PC-3 (cell line): Measurements from ENCODE around the gene PRR4. TPM values are rescaled to one million over a fixed set of nuclear protein-coding genes. Genes with fewer than 3 reads are reported as not detected.

Source experiments
- ATAC-seq: fragments of 200-7000 bp; cut with Tn5 transposase; 2 replicates; pipeline ENCODE4 v1.9.1; 2020; ENCODE audit warnings: mild to moderate bottlenecking, moderate library complexity
- BruUV-seq: library from RNA; stranded (reverse); fragments of 400-500 nt; replicated peaks from 2 replicates; lab custom pipeline; 2021; lab: Mats Ljungman, UMichigan
- CTCF ChIA-PET: fragments of 300-600 bp; sonication (Branson Sonifier 250); formaldehyde crosslinking; loops from one replicate; lab custom pipeline; 2022; ENCODE audit warnings: antibody characterized with exemption; lab: Charles Lee
- POLR2A ChIA-PET: fragments of 300-600 bp; sonication (Branson Sonifier 250); formaldehyde crosslinking; loops from one replicate; lab custom pipeline; 2022; ENCODE audit warnings: antibody characterized with exemption; ENCODE audit not compliant: unreplicated experiment; lab: Charles Lee
- DNase-seq: peaks from one replicate; pipeline ENCODE4 v3.0.0-alpha.2; 2015
- H2AFZ ChIP-seq: fragments of 300-600 bp; sonication (generic); 2 replicates; pipeline ENCODE4 v1.6.0; 2016; ENCODE audit warnings: antibody characterized with exemption, low read length
- H3F3A ChIP-seq: fragments of 300-600 bp; sonication (generic); one replicate; pipeline ENCODE4 v1.6.0; 2017; ENCODE audit warnings: antibody characterized with exemption, low read length, control low read depth, mild to moderate bottlenecking; ENCODE audit not compliant: unreplicated experiment
- H3K27ac ChIP-seq: fragments of 300-600 bp; sonication (generic); 2 replicates; pipeline ENCODE4 v1.5.1; 2016; ENCODE audit warnings: mild to moderate bottlenecking, low read length
- H3K27me3 ChIP-seq: fragments of 300-600 bp; sonication (generic); 2 replicates; pipeline ENCODE4 v1.6.1; 2016; ENCODE audit warnings: low read length, mixed read lengths
- H3K36me3 ChIP-seq: fragments of 300-600 bp; sonication (generic); 2 replicates; pipeline ENCODE4 v1.6.1; 2016; ENCODE audit warnings: low read depth, mixed run types, low read length, mixed read lengths
- H3K4me1 ChIP-seq: fragments of 300-600 bp; sonication (generic); 2 replicates; pipeline ENCODE4 v1.5.1; 2016; ENCODE audit warnings: low read length; ENCODE audit not compliant: insufficient read depth
- H3K4me2 ChIP-seq: fragments of 300-600 bp; sonication (generic); 2 replicates; pipeline ENCODE4 v1.6.0; 2016; ENCODE audit warnings: low read length
- H3K4me3 ChIP-seq: fragments of 300-600 bp; sonication (generic); 2 replicates; pipeline ENCODE4 v1.5.1; 2016; ENCODE audit warnings: mild to moderate bottlenecking, low read length, mixed read lengths
- H3K79me2 ChIP-seq: fragments of 300-600 bp; sonication (generic); 2 replicates; pipeline ENCODE4 v1.6.1; 2017; ENCODE audit warnings: low read length, mixed read lengths
- H3K9ac ChIP-seq: fragments of 300-600 bp; sonication (generic); 2 replicates; pipeline ENCODE4 v1.6.0; 2016; ENCODE audit warnings: mild to moderate bottlenecking, low read length
- H3K9me2 ChIP-seq: fragments of 300-600 bp; sonication (generic); replicated peaks from 2 replicates; pipeline ENCODE4 v1.6.1; 2016; ENCODE audit warnings: mixed run types, low read length, mixed read lengths
- H3K9me3 ChIP-seq: fragments of 300-600 bp; sonication (generic); 2 replicates; pipeline ENCODE4 v1.6.1; 2016; ENCODE audit warnings: low read length, mixed read lengths
- H4K20me1 ChIP-seq: fragments of 300-600 bp; sonication (generic); 2 replicates; pipeline ENCODE4 v1.6.1; 2016; ENCODE audit warnings: low read length, mixed read lengths
- CTCF ChIP-seq: fragments of 300-600 bp; sonication (generic); conservative IDR thresholded peaks from 2 replicates; pipeline ENCODE4 v1.5.1; 2017; ENCODE audit warnings: antibody characterized with exemption, low read depth, mild to moderate bottlenecking, low read length
- EZH2 ChIP-seq: fragments of 300-600 bp; sonication (generic); IDR thresholded peaks from one replicate; pipeline ENCODE4 v1.6.1; 2017; ENCODE audit warnings: antibody characterized with exemption, mild to moderate bottlenecking, low read length; ENCODE audit not compliant: unreplicated experiment
- EZH2phosphoT487 ChIP-seq: fragments of 300-600 bp; sonication (generic); IDR thresholded peaks from 2 replicates; pipeline ENCODE4 v1.6.1; 2018; ENCODE audit warnings: mild to moderate bottlenecking, antibody characterized with exemption, low read length, borderline replicate concordance
- intact Hi-C: fragments of 100-400 bp; cut with micrococcal nuclease; formaldehyde crosslinking; loops from 2 replicates; pipeline ENCODE4 v1.9.0; 2023
- total RNA-seq: library from RNA; depleted of rRNA; stranded (reverse); fragments of >200 nt; gene quantifications from 2 replicates; pipeline ENCODE4 v1.2.3, GENCODE V29; 2014

PRR4 gene
- total RNA-seq, 1 experiment from 2014 or later, result 3.5 TPM

GRCh38 chr12:10855807-10856206 is 6.5 kb upstream of the PRR4 start:
- Histone ChIP-seq H2AFZ (no peak overlapping the region), H3F3A (no peaks in the 10 kb centered on the region), H3K27ac (no peak overlapping the region), H3K9ac (no peak overlapping the region), H3K9me2 (no peaks in the 10 kb centered on the region), H3K27me3 (no peaks in the 10 kb centered on the region), H4K20me1 (no peaks in the 10 kb centered on the region), H3K79me2 (no peaks in the 10 kb centered on the region), H3K4me3 (no peak overlapping the region), H3K36me3 (no peaks in the 10 kb centered on the region; the same call in 1 of the 2 replicates), H3K4me1 (peaks cover 11% of the 10 kb centered on the region), H3K9me3 (peaks cover 4% of the 10 kb centered on the region; the same call in 1 of the 2 replicates), H3K4me2 (no peak overlapping the region)
- ChIA-PET CTCF (no interaction called here), POLR2A (no interaction called here)
- ATAC-seq (no peak), DNase-seq (no peak)
- intact Hi-C loops, result no loop called here
- TF ChIP-seq EZH2phosphoT487 (no peak), EZH2 (no peak), CTCF (no peak)
- no TSS peak for BruUV-seq

GRCh38 chr12:10853776-10854175 is 4.5 kb upstream of the PRR4 start:
- no peak overlapping the region for H3K4me3 ChIP-seq
- H3K27ac ChIP-seq, result no peak overlapping the region
- ChIA-PET POLR2A (no interaction called here), CTCF (no interaction called here)
- no peak overlapping the region for H3K9ac ChIP-seq
- H3K4me2 ChIP-seq, result no peak overlapping the region
- no peak for DNase-seq
- no peaks in the 10 kb centered on the region for H3K79me2 ChIP-seq
- no peaks in the 10 kb centered on the region for H3K27me3 ChIP-seq
- peaks cover 27% of the 10 kb centered on the region for H3K4me1 ChIP-seq
- no peak for ATAC-seq
- no peaks in the 10 kb centered on the region for H3F3A ChIP-seq
- intact Hi-C loops, result no loop called here
- peaks cover 4% of the 10 kb centered on the region; the same call in 1 of the 2 replicates for H3K9me3 ChIP-seq
- no peak for TF ChIP-seq CTCF
- TF ChIP-seq EZH2phosphoT487, result no peak
- TF ChIP-seq EZH2, result no peak
- BruUV-seq, result no TSS peak
- no peaks in the 10 kb centered on the region for H3K9me2 ChIP-seq
- no peaks in the 10 kb centered on the region; the same call in 1 of the 2 replicates for H3K36me3 ChIP-seq
- no peaks in the 10 kb centered on the region for H4K20me1 ChIP-seq
- no peak overlapping the region for H2AFZ ChIP-seq

GRCh38 chr12:10851243-10851858 is 2.1 kb upstream of the PRR4 start:
- Histone ChIP-seq H3K36me3 (no peaks in the 10 kb centered on the region; the same call in 1 of the 2 replicates), H3K4me1 (peaks cover 30% of the 10 kb centered on the region), H2AFZ (no peak overlapping the region), H3K4me3 (no peak overlapping the region), H3K27ac (peak overlapping the region; percentile 82; the same call in 1 of the 2 replicates), H3K79me2 (no peaks in the 10 kb centered on the region), H3K27me3 (no peaks in the 10 kb centered on the region), H3K9me2 (no peaks in the 10 kb centered on the region), H3K9me3 (no peaks in the 10 kb centered on the region), H4K20me1 (no peaks in the 10 kb centered on the region), H3K9ac (no peak overlapping the region), H3F3A (no peaks in the 10 kb centered on the region), H3K4me2 (no peak overlapping the region)
- no peak for ATAC-seq
- ChIA-PET POLR2A (no interaction called here), CTCF (no interaction called here)
- intact Hi-C loops, result no loop called here
- no peak for TF ChIP-seq EZH2phosphoT487
- TF ChIP-seq CTCF, result no peak
- no peak for TF ChIP-seq EZH2
- BruUV-seq, result no TSS peak
- peak; percentile 7 for DNase-seq
